ENCODE measurements around the gene CD300LF. TPM values are rescaled to one million over a fixed set of nuclear protein-coding genes. Genes with fewer than 3 reads are reported as not detected.

Gene CD300LF
- polyA plus RNA-seq, 1 donor, result 0.23 TPM

Other genes with a start within 250 kb of the CD300LF start
- 0.91 TPM for gene CD300A, start 246.3 kb downstream of the CD300LF start, polyA plus RNA-seq (ENCODE audit: insufficient read length)
- gene CD300LB, start 181.4 kb downstream of the CD300LF start, polyA plus RNA-seq (ENCODE audit: insufficient read length), result 0.15 TPM
- 0.18 TPM for gene CD300C, start 166.8 kb downstream of the CD300LF start, polyA plus RNA-seq (ENCODE audit: insufficient read length)
- not detected for gene CD300H, start 145.4 kb downstream of the CD300LF start, polyA plus RNA-seq (ENCODE audit: insufficient read length)
- gene CD300LD, start 120.6 kb downstream of the CD300LF start, polyA plus RNA-seq (ENCODE audit: insufficient read length), result 0.13 TPM
- 0.10 TPM for gene CD300E, start 89.2 kb downstream of the CD300LF start, polyA plus RNA-seq (ENCODE audit: insufficient read length)
- 6.6 TPM for gene RAB37, start 24.3 kb upstream of the CD300LF start, polyA plus RNA-seq (ENCODE audit: insufficient read length)
- gene NHERF1, start 35.7 kb upstream of the CD300LF start, polyA plus RNA-seq (ENCODE audit: insufficient read length), result 163 TPM
- 46.7 TPM for gene NAT9, start 63.4 kb upstream of the CD300LF start, polyA plus RNA-seq (ENCODE audit: insufficient read length)
- gene GRIN2C, start 147.0 kb upstream of the CD300LF start, polyA plus RNA-seq (ENCODE audit: insufficient read length), result 0.18 TPM
- 6.5 TPM for gene FDXR, start 160.1 kb upstream of the CD300LF start, polyA plus RNA-seq (ENCODE audit: insufficient read length)
- 0.80 TPM for gene FADS6, start 180.7 kb upstream of the CD300LF start, polyA plus RNA-seq (ENCODE audit: insufficient read length)
- gene USH1G, start 210.3 kb upstream of the CD300LF start, polyA plus RNA-seq (ENCODE audit: insufficient read length), result 0.70 TPM
- not detected for gene OTOP2, start 211.3 kb upstream of the CD300LF start, polyA plus RNA-seq (ENCODE audit: insufficient read length)
- gene OTOP3, start 223.0 kb upstream of the CD300LF start, polyA plus RNA-seq (ENCODE audit: insufficient read length), result not detected